Measurements from ENCODE around the gene MINDY1. TPM values are rescaled to one million over a fixed set of nuclear protein-coding genes. Genes with fewer than 3 reads are reported as not detected.

The MINDY1 gene
- total RNA-seq, 3 donors from 2014 or later, result 44.5 to 52.0 (median 51.8) TPM

DNA sequence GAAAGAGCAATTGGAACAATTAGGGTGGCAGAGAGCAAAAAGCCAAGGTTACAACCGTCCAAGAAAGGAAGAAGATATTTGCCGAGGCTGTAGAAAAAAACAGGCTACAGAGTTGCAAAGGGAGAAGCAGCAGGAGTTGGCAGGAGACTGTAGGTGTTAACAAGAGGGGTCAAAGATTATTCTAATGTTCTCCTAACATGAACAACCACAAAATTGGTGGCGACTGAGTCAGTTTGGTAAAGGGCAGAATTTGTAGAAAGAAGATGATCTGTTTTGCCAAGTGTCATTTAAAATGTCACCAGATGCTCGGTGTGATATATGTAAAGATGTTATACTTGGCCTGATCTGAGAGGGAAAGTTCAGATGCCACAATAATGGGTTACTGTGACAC, 1.1 kb upstream of the MINDY1 start:
- H3K4me1 ChIP-seq (ENCODE audit: low read depth), result peaks cover 56% of the 10 kb centered on the region
- ATAC-seq, result no peak
- TF ChIP-seq, protein P1, sequence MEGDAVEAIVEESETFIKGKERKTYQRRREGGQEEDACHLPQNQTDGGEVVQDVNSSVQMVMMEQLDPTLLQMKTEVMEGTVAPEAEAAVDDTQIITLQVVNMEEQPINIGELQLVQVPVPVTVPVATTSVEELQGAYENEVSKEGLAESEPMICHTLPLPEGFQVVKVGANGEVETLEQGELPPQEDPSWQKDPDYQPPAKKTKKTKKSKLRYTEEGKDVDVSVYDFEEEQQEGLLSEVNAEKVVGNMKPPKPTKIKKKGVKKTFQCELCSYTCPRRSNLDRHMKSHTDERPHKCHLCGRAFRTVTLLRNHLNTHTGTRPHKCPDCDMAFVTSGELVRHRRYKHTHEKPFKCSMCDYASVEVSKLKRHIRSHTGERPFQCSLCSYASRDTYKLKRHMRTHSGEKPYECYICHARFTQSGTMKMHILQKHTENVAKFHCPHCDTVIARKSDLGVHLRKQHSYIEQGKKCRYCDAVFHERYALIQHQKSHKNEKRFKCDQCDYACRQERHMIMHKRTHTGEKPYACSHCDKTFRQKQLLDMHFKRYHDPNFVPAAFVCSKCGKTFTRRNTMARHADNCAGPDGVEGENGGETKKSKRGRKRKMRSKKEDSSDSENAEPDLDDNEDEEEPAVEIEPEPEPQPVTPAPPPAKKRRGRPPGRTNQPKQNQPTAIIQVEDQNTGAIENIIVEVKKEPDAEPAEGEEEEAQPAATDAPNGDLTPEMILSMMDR (IDR thresholded peaks at IDR 0.05), result no peak
- no peaks in the 10 kb centered on the region for H3K36me3 ChIP-seq (ENCODE audit: low read depth)
- peak overlapping the region; percentile 48 for H3K4me3 ChIP-seq
- intact Hi-C loops (cut with DNase I, micrococcal nuclease), result loop anchor here in 1 of 2 donors (10.0 kb wide), 1 partner anchor 47 kb away; the partner anchor contains the start of gene CDC42SE1
- DNase-seq, result no peak
- H3K9me3 ChIP-seq, result no peaks in the 10 kb centered on the region

DNA sequence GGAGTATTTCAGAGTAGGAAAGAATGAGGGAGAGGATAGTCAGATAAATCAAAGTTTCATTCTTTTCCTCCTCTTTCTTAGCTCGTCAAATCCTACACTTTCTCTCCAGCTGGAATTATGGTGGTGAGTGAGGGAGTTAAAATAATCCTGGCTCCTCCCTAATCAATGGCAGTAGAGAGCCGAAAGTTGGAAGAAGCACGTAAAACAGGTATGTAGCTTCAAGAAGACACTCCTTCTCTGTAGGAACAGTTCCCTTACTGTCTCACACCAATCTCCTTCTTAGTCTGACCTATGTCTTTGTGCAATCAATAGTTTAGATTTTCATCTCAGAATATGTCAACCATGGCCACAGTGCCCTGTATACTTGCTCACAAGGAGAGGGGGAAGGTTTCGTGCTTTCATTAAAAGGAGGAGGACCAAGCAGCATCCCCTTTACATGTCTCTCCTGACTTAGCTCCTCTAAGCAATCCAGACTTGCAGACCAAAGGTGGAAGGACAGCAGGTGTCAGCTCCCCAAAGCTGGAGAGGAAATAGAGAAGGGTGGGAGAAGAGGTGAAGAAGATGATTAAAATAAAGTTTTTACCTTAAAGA, 878 bp downstream of the MINDY1 start:
- TF ChIP-seq, protein P1 (IDR thresholded peaks at IDR 0.05), result no peak
- DNase-seq (no peak), ATAC-seq (peak; percentile 0)
- H3K4me3 ChIP-seq, result peak overlapping the region; percentile 48
- peaks cover 46% of the 10 kb centered on the region for H3K4me1 ChIP-seq (ENCODE audit: low read depth)
- no peaks in the 10 kb centered on the region for H3K9me3 ChIP-seq
- intact Hi-C loops (cut with DNase I, micrococcal nuclease), result loop anchor here in 1 of 2 donors (10.0 kb wide), 1 partner anchor 49 kb away; the partner anchor contains the start of gene CDC42SE1
- no peaks in the 10 kb centered on the region for H3K36me3 ChIP-seq (ENCODE audit: low read depth)

DNA sequence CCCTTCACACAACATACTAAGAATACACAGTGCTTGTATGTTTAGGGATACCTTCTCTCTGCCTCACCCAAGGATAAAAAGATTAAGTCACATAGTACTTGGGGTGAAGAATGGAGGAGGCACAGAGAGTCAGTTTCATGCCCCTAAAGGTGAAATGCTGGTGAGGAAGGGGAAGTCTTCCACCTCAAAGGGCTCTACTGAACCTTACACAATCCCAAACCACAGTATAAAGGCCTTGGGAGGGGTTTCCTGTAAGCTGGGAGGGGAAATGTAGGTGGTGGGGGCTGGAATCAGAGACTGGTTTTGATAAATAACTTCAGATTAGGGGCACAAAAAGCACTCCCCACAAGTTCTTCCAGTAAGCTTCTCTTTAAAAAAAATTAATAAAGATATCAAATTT, 3.5 kb downstream of the MINDY1 start:
- Histone ChIP-seq H3K36me3 (ENCODE audit: low read depth) (peaks cover 5% of the 10 kb centered on the region), H3K9me3 (no peaks in the 10 kb centered on the region), H3K4me3 (no peak overlapping the region), H3K4me1 (ENCODE audit: low read depth) (peaks cover 33% of the 10 kb centered on the region)
- TF ChIP-seq, protein P1 (IDR thresholded peaks at IDR 0.05), result no peak
- no peak for ATAC-seq
- no peak for DNase-seq
- intact Hi-C loops (cut with DNase I, micrococcal nuclease), result loop anchor here in 1 of 2 donors (10.0 kb wide), 1 partner anchor 52 kb away; the partner anchor contains the start of gene CDC42SE1

DNA sequence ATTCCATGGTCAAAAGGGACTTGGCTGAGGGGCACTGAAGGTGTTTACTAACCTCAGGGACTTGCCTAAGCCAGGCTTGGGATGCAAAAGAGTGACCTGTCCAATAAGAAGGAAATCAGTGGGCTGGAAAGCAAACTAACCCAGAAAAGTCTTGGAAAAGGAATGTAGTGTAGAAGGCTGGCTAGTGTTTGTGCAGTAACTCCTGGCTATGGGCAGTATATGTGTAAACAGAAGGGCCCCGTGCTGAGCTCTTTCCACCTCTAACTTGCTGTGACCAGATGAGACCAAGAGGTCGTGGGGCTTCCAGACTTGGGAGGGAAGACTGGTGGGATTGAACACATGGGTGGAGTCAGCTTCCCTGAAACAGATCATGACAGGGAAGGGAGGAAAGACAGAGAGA, 4.1 kb downstream of the MINDY1 start:
- Histone ChIP-seq H3K9me3 (no peaks in the 10 kb centered on the region), H3K36me3 (ENCODE audit: low read depth) (peaks cover 5% of the 10 kb centered on the region), H3K4me3 (no peak overlapping the region), H3K4me1 (ENCODE audit: low read depth) (peaks cover 30% of the 10 kb centered on the region)
- DNase-seq (no peak), ATAC-seq (no peak)
- TF ChIP-seq, protein P1 (IDR thresholded peaks at IDR 0.05), result no peak
- intact Hi-C loops (cut with DNase I, micrococcal nuclease), result loop anchor here in 1 of 2 donors (10.0 kb wide), 1 partner anchor 52 kb away; the partner anchor contains the start of gene CDC42SE1

DNA sequence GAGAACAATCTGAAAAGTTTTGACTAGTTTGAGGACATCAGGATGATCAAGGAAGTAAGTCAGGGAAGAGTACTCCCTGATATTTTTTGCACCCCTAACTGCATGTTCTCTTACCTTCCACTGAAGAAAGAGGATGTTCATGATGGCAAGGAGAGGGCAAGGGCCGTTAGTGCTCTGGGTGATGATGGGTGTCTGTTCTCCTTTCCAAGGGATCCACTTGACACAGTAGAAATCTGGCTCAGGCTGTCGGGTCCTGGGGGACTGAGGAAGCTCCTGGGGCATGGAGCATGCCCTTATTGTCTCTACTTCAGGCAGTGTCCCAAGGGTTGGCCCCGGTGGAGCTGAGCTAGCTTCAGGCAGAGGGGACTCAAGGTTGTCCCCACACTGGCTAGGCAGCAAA, 4.7 kb downstream of the MINDY1 start:
- ATAC-seq, result no peak
- no peak for DNase-seq
- peaks cover 9% of the 10 kb centered on the region for H3K36me3 ChIP-seq (ENCODE audit: low read depth)
- no peak overlapping the region for H3K4me3 ChIP-seq
- intact Hi-C loops (cut with DNase I, micrococcal nuclease), result loop anchor here in 1 of 2 donors (10.0 kb wide), 1 partner anchor 53 kb away; the partner anchor contains the start of gene CDC42SE1
- H3K4me1 ChIP-seq (ENCODE audit: low read depth), result peaks cover 25% of the 10 kb centered on the region
- H3K9me3 ChIP-seq, result no peaks in the 10 kb centered on the region
- TF ChIP-seq, protein P1 (IDR thresholded peaks at IDR 0.05), result no peak
